ENCODE measurements around the gene UNC5B. TPM values are rescaled to one million over a fixed set of nuclear protein-coding genes. Genes with fewer than 3 reads are reported as not detected.

The UNC5B gene
- total and polyA plus RNA-seq, 2 experiments from 2014 or later = 12.7 to 15.5 TPM

GRCh38 chr10:71345694-71346093, 133.3 kb downstream of the UNC5B start:
- Histone ChIP-seq H3K9me2 (replicated peaks; ENCODE audit: insufficient read depth) (no peaks in the 10 kb centered on the region), H3K9me3 (ENCODE audit: low read depth) (no peaks in the 10 kb centered on the region), H2AFZ (no peak overlapping the region), H4K20me1 (ENCODE audit: insufficient read depth, poor library complexity, severe bottlenecking) (no peaks in the 10 kb centered on the region), H3K27me3 (no peaks in the 10 kb centered on the region), H3K79me2 (no peaks in the 10 kb centered on the region), H3K4me1 (ENCODE audit: insufficient read depth) (peaks cover 62% of the 10 kb centered on the region), H3K4me3 (no peak overlapping the region), H3K27ac (no peak overlapping the region), H3K4me2 (no peak overlapping the region), H3K36me3 (replicated peaks; ENCODE audit: insufficient read depth, low read depth) (no peaks in the 10 kb centered on the region)
- 91% methylated on average over 10 of the region's 10 CpGs for WGBS (ENCODE audit: low lambda C conversion rate, missing lambda C conversion rate)
- TF ChIP-seq, protein P1, sequence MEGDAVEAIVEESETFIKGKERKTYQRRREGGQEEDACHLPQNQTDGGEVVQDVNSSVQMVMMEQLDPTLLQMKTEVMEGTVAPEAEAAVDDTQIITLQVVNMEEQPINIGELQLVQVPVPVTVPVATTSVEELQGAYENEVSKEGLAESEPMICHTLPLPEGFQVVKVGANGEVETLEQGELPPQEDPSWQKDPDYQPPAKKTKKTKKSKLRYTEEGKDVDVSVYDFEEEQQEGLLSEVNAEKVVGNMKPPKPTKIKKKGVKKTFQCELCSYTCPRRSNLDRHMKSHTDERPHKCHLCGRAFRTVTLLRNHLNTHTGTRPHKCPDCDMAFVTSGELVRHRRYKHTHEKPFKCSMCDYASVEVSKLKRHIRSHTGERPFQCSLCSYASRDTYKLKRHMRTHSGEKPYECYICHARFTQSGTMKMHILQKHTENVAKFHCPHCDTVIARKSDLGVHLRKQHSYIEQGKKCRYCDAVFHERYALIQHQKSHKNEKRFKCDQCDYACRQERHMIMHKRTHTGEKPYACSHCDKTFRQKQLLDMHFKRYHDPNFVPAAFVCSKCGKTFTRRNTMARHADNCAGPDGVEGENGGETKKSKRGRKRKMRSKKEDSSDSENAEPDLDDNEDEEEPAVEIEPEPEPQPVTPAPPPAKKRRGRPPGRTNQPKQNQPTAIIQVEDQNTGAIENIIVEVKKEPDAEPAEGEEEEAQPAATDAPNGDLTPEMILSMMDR (IDR thresholded peaks at IDR 0.05; ENCODE audit: poor library complexity) = no peak
- DNase-seq (ENCODE audit: low spot score) = no peak

DNA sequence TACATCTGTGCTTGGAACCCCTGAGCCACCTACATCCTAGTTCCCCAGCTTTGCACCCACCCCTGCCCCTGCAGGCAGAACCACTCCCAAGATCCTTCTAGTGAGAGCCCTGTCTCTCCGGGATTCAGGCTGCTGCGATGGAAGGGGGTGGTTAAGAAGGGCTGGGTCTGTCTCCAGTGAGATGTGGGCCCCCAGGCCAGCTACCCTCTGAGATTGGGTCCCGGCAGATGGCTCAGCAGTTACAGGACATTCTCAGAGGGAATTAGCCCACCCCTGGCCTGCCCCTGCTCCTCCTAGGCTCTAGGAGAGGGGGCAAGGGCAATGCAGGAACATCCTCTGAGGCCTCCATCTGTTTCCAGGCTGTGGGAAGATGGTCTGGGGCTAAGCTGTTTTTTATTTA, 134.4 kb downstream of the UNC5B start:
- Histone ChIP-seq H3K27me3 (no peaks in the 10 kb centered on the region), H3K36me3 (replicated peaks; ENCODE audit: insufficient read depth, low read depth) (no peaks in the 10 kb centered on the region), H3K27ac (no peak overlapping the region), H3K79me2 (no peaks in the 10 kb centered on the region), H2AFZ (no peak overlapping the region), H3K9me2 (replicated peaks; ENCODE audit: insufficient read depth) (no peaks in the 10 kb centered on the region), H4K20me1 (ENCODE audit: insufficient read depth, poor library complexity, severe bottlenecking) (no peaks in the 10 kb centered on the region), H3K9me3 (ENCODE audit: low read depth) (no peaks in the 10 kb centered on the region), H3K4me1 (ENCODE audit: insufficient read depth) (peaks cover 52% of the 10 kb centered on the region), H3K4me3 (no peak overlapping the region), H3K4me2 (no peak overlapping the region)
- DNase-seq (ENCODE audit: low spot score) = no peak
- TF ChIP-seq EZH2phosphoT487 (IDR thresholded peaks at IDR 0.05; ENCODE audit: low read depth, severe bottlenecking, unreplicated experiment) = no peak
- TF ChIP-seq EZH2 (IDR thresholded peaks at IDR 0.05; ENCODE audit: borderline replicate concordance) = no peak
- TF ChIP-seq, protein P1 (IDR thresholded peaks at IDR 0.05; ENCODE audit: poor library complexity) = no peak
- WGBS (ENCODE audit: low lambda C conversion rate, missing lambda C conversion rate) = 94% methylated on average over 3 of the region's 3 CpGs

- H3K4me1 ChIP-seq (ENCODE audit: insufficient read depth) = peaks cover 43% of the 10 kb centered on the region
- no peak overlapping the region for H2AFZ ChIP-seq
- H3K9me3 ChIP-seq (ENCODE audit: low read depth) = no peaks in the 10 kb centered on the region
- no peaks in the 10 kb centered on the region for H3K36me3 ChIP-seq (replicated peaks; ENCODE audit: insufficient read depth, low read depth)
- DNase-seq (ENCODE audit: low spot score) = peak; percentile 55
- no peaks in the 10 kb centered on the region for H4K20me1 ChIP-seq (ENCODE audit: insufficient read depth, poor library complexity, severe bottlenecking)
- H3K9me2 ChIP-seq (replicated peaks; ENCODE audit: insufficient read depth) = no peaks in the 10 kb centered on the region
- H3K27ac ChIP-seq = peak overlapping the region; percentile 82
- no peaks in the 10 kb centered on the region for H3K79me2 ChIP-seq
- TF ChIP-seq EZH2phosphoT487 (IDR thresholded peaks at IDR 0.05; ENCODE audit: low read depth, severe bottlenecking, unreplicated experiment) (no peak), EZH2 (IDR thresholded peaks at IDR 0.05; ENCODE audit: borderline replicate concordance) (no peak)
- TF ChIP-seq, protein P1 (IDR thresholded peaks at IDR 0.05; ENCODE audit: poor library complexity) = no peak
- no peak overlapping the region for H3K4me3 ChIP-seq
- no peaks in the 10 kb centered on the region for H3K27me3 ChIP-seq
- 61% methylated on average over 14 of the region's 14 CpGs for WGBS (ENCODE audit: low lambda C conversion rate, missing lambda C conversion rate)
- H3K4me2 ChIP-seq = peak overlapping the region; percentile 16
Observed at GRCh38 chr10:71347587-71348395, 135.4 kb downstream of the UNC5B start.
